NCI-H69 (cell line): ENCODE data around the gene SBF1.
"Not testable (repeated sequence)": the region's sequence is repeated elsewhere in the genome, so short reads cannot be mapped to it uniquely, and the experiment has no call there.

ENCODE experiments used
- DNase-seq: peaks from one replicate; lab custom pipeline; 2025; lab: John Stamatoyannopoulos, UW

The SBF1 gene

GRCh38 chr22:50398831-50399648 lies 75.8 kb downstream of the SBF1 start:
- no peak for DNase-seq

GRCh38 chr22:50397371-50398060 lies 77.3 kb downstream of the SBF1 start:
- not testable (repeated sequence) for DNase-seq

- DNase-seq: peak; percentile 61
These were observed 78.0 kb downstream of the SBF1 start for GRCh38 chr22:50396751-50397370.
